Fibroblast of skin of left quadriceps (primary cell): ENCODE measurements around the gene SACM1L.
"Not testable (repeated sequence)": the region's sequence is repeated elsewhere in the genome, so short reads cannot be mapped to it uniquely, and the experiment has no call there.

Experiments used
- DNase-seq, 2 experiments: peaks; one replicate each; pipeline ENCODE4 v3.0.0-alpha.2; 2013; ENCODE audit warnings: low read depth in 2 of 2

SACM1L gene

GRCh38 chr3:45693941-45694521, 4.8 kb downstream of the SACM1L start:
- no peak for DNase-seq

GRCh38 chr3:45695166-45695565, 6.0 kb downstream of the SACM1L start:
- DNase-seq: not testable (repeated sequence)

DNA sequence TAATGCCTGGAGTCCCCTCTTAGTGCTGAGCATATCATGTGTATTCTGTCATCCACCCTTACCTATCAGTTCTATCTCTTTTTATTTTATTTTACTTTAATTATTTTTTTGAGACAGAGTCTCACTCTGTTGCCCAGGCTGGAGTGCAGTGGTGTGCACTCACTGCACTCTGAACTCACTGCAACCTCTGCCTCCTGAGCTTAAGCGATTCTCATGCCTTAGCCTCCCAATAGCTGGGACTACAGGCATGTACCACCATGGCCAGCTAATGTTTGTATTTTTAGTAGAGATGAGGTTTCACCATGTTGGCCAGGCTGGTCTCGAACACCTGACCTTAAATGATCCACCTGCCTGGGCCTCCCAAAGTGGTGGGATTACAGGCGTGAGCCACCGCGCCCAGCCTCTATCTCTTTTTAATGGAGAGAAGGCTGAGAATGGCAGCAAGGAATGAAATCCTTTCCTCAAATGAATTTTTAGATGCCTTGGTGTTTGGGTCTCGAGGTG, 11.4 kb downstream of the SACM1L start:
- DNase-seq: no peak

- no peak for DNase-seq
These were observed 12.1 kb downstream of the SACM1L start for GRCh38 chr3:45701172-45701867.

DNA sequence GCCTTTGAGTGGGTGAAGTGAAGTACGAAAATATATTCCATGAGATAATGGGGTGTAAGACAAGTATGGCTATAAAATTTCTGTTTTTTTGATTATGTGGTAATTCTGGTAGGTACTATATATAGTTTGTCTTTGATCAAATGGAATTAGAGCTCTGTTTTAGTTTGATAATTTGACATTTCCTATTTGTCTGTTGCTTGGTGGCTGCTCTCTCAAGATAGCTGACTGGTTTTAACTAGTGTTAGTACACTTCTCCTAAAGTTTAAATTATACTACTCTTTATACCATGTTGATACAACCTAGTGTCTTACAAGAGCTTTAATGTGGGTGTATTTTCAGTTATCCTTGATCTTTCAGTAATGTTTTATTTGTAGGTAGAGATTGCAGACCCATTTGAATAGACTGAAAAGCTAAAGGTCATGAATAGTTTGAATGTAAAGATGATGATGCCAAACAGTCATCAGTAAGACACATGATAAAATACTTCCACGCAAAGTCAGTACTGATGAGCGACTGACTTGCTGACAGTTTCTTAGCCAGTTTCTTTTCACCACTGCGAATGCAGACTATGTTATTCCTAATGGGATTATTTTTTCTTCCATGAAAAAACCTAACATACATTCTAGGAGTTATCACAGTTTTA, 15.2 kb downstream of the SACM1L start:
- DNase-seq: no peak

DNA sequence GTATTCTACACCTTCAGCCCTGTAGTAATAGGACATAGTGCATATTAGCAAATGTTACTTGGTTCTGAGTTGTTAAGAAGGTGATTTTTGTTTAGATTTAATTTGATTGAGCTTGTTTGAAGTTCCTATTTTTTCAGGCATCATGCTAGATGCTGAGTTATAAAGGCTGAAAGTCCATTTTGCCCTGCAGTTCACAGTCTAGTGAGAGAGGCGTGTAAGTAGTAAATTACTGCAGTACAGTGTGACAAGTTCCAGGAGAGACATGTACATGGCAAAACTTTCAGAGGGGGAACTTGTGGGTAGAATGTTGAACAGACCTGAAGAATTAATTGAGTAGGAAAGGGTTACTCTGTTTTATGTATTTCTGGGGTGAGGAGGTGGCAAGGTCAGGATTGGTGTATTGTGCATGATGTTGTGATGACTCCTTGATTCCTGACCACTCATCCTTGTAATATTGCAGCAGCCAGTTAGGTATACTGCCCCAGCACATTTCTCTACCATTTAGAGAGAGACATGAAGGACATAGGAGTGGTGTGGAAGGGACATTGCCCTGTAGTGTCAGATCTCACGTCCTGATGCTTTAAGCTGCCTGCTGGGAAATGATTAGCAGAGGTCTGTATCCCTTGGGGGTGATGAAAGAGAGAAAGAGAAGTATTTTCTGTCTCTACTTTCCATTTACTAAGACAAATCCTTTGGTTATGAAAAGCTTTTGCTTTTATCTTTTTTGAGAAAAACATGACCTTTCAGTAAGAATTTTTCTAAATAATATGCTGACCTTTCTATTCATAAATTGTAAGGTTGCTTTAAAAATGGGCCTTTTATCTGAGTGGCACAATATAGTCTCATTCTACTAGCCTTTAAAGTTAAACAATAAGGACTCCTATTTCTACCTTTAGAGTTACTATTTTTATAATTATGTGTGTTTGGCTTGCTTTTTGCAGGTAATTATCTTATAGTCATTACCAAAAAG, 16.9 kb downstream of the SACM1L start:
- DNase-seq: no peak

GRCh38 chr3:45711931-45712330, 22.7 kb downstream of the SACM1L start:
- peak; percentile 12 to 13 for DNase-seq

DNA sequence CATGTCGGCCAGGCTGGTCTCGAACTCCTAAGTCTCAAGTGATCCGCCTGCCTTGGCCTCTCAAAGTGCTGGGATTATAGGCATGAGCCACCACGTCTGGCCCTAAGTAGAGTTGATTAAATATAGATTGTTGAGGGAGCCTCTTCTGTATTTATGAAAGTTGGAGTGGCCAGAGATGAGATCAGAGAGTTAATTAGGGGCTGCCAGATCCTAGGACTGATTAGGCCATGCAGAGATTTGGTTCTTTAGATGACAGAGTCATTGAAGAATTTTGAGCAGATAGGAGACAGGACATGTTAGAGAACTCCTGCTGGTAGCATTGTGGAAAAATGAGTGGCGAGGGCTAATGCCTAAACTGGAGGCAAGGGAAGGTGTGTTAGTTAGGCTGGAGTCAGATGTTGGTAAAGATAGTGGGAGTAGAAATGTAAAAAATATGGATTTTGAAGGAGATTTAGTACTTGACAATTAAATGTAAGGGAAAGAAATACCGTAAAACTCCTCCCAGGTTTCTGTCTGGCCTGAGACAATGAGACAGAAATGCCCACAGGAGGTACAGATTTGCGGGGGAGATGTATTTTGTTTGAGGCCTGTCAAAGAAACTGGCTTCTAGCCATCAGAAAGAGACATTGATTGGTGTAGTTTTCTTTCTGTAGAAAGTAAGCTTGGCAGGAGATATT, 23.4 kb downstream of the SACM1L start:
- peak in 1 of 2 experiments; percentile 5 for DNase-seq

- no peak for DNase-seq
These were observed 26.7 kb downstream of the SACM1L start for GRCh38 chr3:45715945-45716344.

- DNase-seq: no peak
These were observed 27.7 kb downstream of the SACM1L start for GRCh38 chr3:45716790-45717336.

DNA sequence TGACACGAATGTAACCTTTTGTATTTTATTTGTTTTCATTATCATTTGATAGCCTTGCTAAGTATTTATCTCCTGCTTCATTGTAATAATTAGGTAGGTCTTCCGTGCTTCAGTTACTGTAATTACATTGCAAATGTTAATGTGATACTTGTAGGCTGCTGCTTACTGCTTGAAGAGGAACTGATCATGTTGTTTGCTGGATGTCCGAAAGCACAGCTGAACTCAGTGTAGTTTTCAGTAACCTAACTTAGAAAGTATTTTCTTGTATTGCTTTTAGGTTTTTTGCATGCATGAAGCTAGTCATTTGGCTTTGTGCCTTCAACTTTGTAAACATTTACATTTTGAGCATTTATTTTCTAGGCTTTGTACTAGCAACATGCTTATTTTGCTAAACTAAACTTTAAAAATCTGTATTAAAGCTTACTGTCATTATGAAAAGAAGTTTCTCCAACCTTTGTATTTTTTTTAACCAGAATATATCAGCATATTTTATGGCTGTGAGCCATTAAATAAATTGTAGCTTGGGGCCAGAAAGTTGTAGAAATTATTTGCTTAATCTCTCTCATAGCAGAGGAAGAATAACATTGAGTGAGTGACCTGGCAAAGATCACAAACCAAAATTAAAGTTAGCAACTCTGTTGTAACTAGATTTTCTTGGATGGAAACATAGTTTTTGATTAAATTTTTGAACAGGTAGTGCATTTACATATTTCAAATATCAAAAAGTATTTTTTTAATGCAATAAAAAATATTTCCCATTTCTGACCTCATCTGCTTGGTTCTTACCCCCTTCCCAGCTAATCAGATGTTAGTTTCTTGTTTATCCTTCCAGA, 30.7 kb downstream of the SACM1L start:
- no peak for DNase-seq

- no peak for DNase-seq
These were observed 35.7 kb downstream of the SACM1L start for GRCh38 chr3:45724911-45725310.

- DNase-seq: no peak
These were observed 40.4 kb downstream of the SACM1L start for GRCh38 chr3:45729614-45730013.

DNA sequence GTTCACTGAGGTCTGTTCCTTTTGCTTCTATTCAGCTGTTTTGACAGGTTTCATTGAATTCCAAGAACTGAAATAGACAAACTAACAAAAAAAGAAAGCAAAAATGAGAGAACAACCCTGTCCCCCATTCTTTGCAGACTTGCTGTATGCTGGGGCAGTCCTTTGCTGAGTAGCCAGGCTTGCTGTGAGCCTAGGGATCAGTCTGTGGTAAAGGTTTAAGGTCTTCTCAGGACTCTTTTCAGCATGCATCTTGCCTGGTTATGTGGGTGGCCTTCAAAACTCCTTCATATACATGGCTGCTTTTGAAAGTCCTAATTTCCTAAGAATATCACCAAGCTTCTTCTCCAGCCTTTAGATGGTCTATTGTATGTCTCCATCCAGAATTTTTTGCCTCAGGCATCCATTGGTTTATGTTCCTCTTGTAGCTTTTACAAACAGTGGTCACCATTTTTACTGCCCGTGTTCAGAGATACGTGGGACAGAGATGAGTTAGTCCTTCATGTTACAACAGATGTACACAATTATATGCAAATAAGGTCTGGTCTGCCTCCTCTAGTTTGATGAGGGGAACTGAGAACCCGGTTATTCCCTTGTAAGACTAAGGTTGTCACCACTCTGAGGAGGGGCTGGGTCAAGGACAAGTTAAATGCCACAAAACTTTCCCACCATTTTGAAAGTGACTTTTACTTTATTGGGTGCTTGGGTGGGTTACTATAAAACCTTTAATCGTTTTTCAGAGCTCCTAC, 41.4 kb downstream of the SACM1L start:
- DNase-seq: no peak

- DNase-seq: no peak
These were observed 47.5 kb downstream of the SACM1L start for GRCh38 chr3:45736707-45737106.

DNA sequence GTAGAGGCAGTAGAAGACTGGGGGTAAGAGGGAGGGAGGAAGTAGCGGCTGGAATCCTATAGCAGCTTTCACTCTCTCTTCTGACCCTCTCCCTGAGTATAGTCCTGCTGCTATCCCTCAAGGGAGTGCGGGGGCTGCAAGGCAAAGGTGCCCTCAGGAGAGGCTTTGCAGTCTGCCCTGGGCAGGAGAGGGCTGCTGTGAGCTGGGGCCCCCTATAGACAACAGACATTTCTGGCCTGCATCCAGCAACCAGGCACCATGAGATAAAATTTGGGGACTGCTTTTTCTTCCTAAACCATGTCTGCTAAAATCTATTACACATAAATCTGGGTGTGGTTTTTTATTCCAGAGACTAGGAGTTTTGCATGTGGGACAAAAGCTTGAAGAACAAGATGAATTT, 48.0 kb downstream of the SACM1L start:
- no peak for DNase-seq

- DNase-seq: no peak
These were observed 50.8 kb downstream of the SACM1L start for GRCh38 chr3:45739991-45740390.

DNA sequence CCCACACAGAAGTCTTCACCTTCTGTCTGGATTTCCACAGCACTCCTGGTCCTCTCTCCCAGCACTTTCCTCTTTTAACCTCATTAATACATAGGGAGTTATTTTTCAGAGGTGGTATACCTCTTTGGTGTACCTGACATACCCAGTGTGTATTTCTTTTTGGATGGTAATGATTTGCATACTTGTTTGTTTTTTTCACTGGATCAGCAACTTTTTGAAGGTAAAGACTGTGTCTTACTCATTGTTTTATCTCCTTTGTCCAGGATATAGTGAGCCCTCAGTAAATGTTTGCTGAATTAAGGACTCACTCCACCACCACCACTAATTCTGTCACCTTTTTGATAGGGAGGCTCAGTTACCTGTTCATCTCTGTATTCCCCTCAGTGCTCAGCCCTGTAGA, 52.1 kb downstream of the SACM1L start:
- no peak for DNase-seq

- DNase-seq: no peak
These were observed 52.7 kb downstream of the SACM1L start for GRCh38 chr3:45741742-45742460.
